Measurements from ENCODE around the gene ZNF415.
"Not testable (repeated sequence)": the region's sequence is repeated elsewhere in the genome, so short reads cannot be mapped to it uniquely, and the experiment has no call there.

The ZNF415 gene

DNA sequence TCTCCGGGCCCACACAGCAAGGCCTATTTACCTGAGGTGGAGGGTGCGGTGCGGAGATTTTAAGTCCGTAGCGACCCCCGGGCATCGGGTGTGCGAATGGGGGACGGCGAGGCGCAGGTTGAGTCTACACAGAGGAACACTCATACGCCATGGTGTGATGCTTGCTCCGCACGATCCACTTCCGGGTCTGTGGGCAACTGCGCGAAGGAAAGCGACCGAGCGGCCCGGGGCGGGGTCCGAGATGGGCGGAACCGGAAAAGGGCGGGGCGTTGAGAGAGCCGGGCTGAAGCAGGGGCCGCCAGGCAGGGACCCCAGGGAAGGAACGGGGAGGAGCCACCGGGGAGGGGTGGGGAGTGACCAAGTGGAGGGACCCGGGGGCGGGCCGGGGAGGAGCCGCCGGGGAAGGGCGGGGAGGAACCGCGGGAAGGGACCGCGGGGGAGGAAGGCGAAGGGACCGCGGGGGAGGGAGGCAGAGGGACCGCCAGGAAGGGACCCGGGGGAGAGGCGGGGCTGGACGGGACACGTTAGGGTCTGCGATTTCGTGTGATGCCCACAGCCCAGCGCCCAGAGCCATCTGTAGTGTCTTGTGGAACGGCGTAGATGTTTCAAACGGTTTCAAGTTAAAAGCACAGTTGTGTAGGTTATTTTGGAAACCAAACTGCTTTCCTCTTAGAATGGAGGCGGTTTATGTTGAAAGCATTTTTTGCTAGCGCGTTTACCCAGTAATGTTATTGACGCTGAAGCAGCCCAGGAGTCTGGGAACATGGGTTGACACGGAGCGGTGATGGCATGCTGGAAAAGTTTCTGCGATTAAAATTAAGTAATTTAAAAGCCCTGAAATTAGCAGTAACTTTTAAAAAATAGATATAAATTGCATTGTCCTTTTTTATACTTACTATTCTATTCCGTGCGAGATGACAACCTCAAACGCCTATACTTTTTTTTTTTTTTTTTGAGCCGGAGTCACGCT is 29.2 kb downstream of the ZNF415 start, which contains the start of gene ZNF160:
TSS of gene ZNF160 (minus strand) at position 189 of the 970 bp plus-strand sequence. CDS start 17,146 bp downstream, outside the sequence.
- TF ChIP-seq CTCF (IDR thresholded peaks at IDR 0.05; ENCODE audit: low read depth, low read length): no peak
- peak within 1 kb of the TSS; percentile 95 for H3K4me3 ChIP-seq (ENCODE audit: low read depth, low read length)
- DNase-seq (ENCODE audit: low read depth, low spot score): peak; percentile 98
- in situ Hi-C loops (cut with HindIII; ENCODE audit: low sequenced_read_pairs): no loop called here

DNA sequence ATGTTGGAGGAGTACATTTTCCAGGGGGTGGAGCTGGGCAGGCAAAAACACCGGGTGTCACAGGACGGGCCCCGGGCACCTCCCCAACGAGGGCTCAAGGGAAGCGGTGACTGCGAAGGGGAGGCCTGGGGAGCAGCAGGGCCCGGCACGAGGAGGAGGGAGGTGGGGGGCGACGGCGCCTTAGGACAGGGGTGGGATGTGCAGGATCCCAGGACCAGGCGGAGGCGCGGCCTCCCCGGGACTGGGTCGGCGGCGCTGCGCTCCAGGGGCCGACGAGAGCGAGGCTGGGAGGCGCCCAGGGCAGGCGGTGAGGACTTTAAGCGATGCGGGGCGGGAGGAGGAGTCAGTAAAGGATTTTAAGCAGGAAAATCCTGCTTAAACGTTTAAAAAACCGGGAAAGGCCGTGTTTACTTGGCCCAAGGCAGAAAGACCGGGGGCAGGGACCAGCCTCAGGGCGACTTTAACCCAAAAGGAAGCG is 29.9 kb downstream of the ZNF415 start:
- peak overlapping the region; percentile 95 for H3K4me3 ChIP-seq (ENCODE audit: low read depth, low read length)
- in situ Hi-C loops (cut with HindIII; ENCODE audit: low sequenced_read_pairs): no loop called here
- DNase-seq (ENCODE audit: low read depth, low spot score): peak; percentile 32
- no peak for TF ChIP-seq CTCF (IDR thresholded peaks at IDR 0.05; ENCODE audit: low read depth, low read length)

DNA sequence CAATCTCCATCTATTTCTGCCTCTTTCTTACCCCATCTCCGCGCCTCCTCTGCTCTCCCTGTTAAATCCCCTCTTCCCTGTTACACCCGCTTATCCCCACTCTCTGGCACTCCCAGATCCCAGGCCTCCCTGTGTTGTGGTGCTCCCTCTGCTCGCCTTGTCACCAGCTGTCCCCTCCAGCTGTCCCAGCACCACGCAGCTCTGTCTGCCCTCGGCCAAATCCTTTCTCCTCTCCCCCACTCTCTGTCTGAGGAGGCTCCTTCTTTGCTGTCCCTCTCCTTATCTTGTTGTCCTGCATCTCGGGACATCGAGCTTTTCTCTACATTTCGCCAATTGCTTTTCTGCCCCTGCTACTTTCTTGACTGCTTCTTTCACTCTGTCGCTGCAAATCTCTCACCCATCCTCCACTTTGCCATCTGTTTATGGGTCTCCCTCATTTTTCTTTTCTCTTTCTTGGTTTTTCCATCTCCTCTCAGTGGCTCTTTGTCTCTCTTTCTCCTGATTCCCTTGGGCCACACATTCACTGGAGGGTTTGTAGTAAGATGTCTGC is 30.4 kb downstream of the ZNF415 start:
- no peak for DNase-seq (ENCODE audit: low read depth, low spot score)
- in situ Hi-C loops (cut with HindIII; ENCODE audit: low sequenced_read_pairs): no loop called here
- TF ChIP-seq CTCF (IDR thresholded peaks at IDR 0.05; ENCODE audit: low read depth, low read length): no peak
- peak overlapping the region; percentile 95 for H3K4me3 ChIP-seq (ENCODE audit: low read depth, low read length)

DNA sequence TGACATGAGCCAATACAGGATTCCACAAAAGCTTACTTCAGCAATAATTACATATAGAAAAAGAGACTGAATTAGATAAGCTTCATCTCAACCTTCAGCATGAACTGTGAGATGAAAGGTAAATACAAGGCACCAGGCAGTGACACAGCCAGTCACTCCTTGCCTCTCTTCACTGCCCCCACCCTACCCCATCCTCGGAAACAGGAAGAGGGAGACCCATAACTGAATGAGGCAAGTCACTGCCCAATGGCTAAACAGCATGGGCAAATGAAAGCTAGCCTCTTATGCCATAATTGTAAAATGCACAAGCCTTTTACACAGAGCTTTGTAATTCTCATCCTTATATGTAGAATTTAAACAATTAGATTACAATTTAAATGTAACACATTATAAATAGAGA is 31.2 kb downstream of the ZNF415 start:
- in situ Hi-C loops (cut with HindIII; ENCODE audit: low sequenced_read_pairs): no loop called here
- DNase-seq (ENCODE audit: low read depth, low spot score): no peak
- TF ChIP-seq CTCF (IDR thresholded peaks at IDR 0.05; ENCODE audit: low read depth, low read length): no peak
- H3K4me3 ChIP-seq (ENCODE audit: low read depth, low read length): no peak overlapping the region

DNA sequence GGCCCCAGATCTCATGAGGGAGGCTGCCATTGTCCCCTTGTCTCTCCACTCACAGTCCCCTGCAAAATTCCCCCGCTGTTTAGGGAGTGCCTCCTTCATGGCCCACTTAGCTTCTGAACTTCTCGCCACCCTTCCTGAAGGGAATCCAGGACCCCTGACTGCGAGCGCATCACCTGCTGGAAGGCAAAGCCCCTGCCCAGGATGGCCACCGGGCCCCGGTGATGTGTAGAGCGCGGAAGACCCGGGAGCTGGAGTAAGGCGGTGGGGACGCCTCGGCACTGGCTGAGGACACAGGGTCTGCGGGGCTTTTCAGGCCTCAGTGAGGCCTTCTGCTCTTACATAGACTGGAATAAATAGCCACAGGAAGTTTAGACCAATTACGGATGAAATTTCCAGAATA is 34.1 kb downstream of the ZNF415 start:
- H3K4me3 ChIP-seq (ENCODE audit: low read depth, low read length); in situ Hi-C loops (cut with HindIII; ENCODE audit: low sequenced_read_pairs); DNase-seq (ENCODE audit: low read depth, low spot score): not testable (repeated sequence)

GRCh38 chr19:53096982-53097690 is 35.6 kb downstream of the ZNF415 start:
- DNase-seq (ENCODE audit: low read depth, low spot score); H3K4me3 ChIP-seq (ENCODE audit: low read depth, low read length); in situ Hi-C loops (cut with HindIII; ENCODE audit: low sequenced_read_pairs): not testable (repeated sequence)

DNA sequence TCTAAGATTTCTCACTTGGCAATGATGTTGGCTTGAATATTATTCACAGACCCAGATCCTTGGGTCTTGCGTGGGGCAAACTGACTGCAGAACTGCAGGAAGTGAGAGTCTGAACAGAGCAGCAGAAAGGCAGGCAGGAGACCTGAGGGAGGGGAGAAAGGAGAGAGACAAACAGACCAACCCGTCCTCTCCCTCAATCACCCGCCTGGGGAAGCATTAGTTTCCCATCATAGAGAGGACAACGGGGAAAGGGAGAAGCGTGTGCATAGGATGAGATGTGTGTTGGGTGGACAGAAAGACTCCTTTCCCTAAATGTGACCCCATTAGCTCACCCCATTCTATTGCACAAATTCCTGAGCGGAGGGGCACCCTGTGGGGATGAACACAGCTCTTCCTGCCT is 36.1 kb downstream of the ZNF415 start:
- H3K4me3 ChIP-seq (ENCODE audit: low read depth, low read length); in situ Hi-C loops (cut with HindIII; ENCODE audit: low sequenced_read_pairs); DNase-seq (ENCODE audit: low read depth, low spot score): not testable (repeated sequence)
